GM12873 (cell line): ENCODE results near the gene SPAG8.

Experiments
- CTCF ChIP-seq: IDR thresholded peaks from 2 replicates; pipeline ENCODE4 v1.5.1; 2012; ENCODE audit warnings: low read depth, mild to moderate bottlenecking, moderate library complexity, low read length, control low read depth; ENCODE audit not compliant: insufficient read depth; ENCODE audit errors: missing control alignments

The SPAG8 gene

GRCh38 chr9:35778496-35778895 is 33.6 kb downstream of the SPAG8 start:
- TF ChIP-seq CTCF = no peak

GRCh38 chr9:35776018-35776417 is 36.0 kb downstream of the SPAG8 start:
- no peak for TF ChIP-seq CTCF

GRCh38 chr9:35774907-35775635 is 37.0 kb downstream of the SPAG8 start:
- TF ChIP-seq CTCF = no peak

- no peak for TF ChIP-seq CTCF
Measured at GRCh38 chr9:35771943-35772342, 40.1 kb downstream of the SPAG8 start.

GRCh38 chr9:35771534-35771933 is 40.5 kb downstream of the SPAG8 start:
- no peak for TF ChIP-seq CTCF

GRCh38 chr9:35771075-35771433 is 41.0 kb downstream of the SPAG8 start:
- no peak for TF ChIP-seq CTCF

- no peak for TF ChIP-seq CTCF
Measured at GRCh38 chr9:35769763-35770162, 42.3 kb downstream of the SPAG8 start.

GRCh38 chr9:35767458-35767857 is 44.6 kb downstream of the SPAG8 start:
- no peak for TF ChIP-seq CTCF
